A549 treated with RU486 at 1 μM for 4 hours (cell line): Measurements from ENCODE around the gene SCYL1. TPM values are rescaled to one million over a fixed set of nuclear protein-coding genes. Genes with fewer than 3 reads are reported as not detected.

Source experiments
- total RNA-seq: library from RNA; stranded (reverse); fragments of 200-300 nt; extraction: Qiagen RNA extraction; gene quantifications from 5 replicates; pipeline ENCODE4 v1.2.3, GENCODE V29; 2022; ENCODE audit warnings: low read depth

Gene SCYL1
- total RNA-seq = 41.8 to 64.0 TPM (median 60.8 TPM) in 5 replicates

GRCh38 chr11:65524741-65525545, at the start of gene SCYL1:
SCYL1 (plus strand) TSS chr11:65525083; CDS start chr11:65525154, 71 bp downstream.

GRCh38 chr11:65498977-65499712, 25.7 kb upstream of the SCYL1 start, which contains the start of gene MALAT1:
MALAT1 (plus strand) TSS chr11:65499045.

DNA sequence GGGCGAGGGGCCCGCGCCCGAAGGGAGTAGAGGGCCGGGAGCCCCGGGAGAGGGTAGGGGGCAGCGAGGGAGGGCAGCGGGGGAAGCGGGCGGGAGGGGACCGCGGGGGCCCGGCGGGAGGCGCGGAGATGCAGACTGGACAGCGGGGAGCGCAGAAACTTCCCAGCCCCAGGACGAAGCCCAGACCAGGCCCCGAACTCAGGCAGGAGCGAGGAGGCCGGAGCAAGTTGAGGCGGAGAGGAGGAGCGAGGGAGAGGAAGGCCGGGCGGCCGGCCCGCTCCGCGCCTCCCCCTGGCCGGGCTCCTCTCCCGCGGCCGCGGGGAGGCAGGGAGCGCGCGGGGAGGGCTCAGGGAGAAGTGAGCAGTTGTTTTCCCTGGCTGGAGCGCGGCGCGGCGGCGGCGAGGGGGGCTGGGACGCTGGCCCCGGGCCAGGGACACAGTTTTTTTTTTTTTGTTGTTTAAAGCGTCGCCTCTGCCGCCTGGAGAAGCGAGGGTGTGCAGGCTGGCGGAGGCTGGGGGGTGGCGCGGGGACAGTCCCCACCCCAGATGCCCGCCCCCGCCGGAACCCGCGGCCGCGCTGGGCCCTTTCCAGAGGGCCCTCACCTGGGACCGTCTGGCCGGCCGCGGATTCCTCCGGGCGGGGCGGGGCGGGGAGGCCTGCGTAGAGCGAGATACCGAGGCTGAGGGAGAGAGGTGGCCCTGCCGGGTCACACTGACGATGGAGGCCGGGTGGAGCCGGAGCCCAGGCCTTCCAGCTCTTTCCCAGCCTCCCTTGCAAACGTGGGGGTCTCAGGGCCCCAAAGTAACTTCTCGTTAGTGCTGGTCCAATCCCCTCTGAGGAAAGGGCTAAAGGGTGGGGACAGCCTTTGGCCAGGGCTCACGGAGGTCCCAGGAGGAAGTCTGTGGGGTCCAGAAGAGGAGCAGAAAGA, 33.4 kb downstream of the SCYL1 start, which contains the start of gene LTBP3:
TSS of gene LTBP3 (minus strand) at position 358 of the 928 bp plus-strand sequence. CDS start 400 bp downstream, outside the sequence.

DNA sequence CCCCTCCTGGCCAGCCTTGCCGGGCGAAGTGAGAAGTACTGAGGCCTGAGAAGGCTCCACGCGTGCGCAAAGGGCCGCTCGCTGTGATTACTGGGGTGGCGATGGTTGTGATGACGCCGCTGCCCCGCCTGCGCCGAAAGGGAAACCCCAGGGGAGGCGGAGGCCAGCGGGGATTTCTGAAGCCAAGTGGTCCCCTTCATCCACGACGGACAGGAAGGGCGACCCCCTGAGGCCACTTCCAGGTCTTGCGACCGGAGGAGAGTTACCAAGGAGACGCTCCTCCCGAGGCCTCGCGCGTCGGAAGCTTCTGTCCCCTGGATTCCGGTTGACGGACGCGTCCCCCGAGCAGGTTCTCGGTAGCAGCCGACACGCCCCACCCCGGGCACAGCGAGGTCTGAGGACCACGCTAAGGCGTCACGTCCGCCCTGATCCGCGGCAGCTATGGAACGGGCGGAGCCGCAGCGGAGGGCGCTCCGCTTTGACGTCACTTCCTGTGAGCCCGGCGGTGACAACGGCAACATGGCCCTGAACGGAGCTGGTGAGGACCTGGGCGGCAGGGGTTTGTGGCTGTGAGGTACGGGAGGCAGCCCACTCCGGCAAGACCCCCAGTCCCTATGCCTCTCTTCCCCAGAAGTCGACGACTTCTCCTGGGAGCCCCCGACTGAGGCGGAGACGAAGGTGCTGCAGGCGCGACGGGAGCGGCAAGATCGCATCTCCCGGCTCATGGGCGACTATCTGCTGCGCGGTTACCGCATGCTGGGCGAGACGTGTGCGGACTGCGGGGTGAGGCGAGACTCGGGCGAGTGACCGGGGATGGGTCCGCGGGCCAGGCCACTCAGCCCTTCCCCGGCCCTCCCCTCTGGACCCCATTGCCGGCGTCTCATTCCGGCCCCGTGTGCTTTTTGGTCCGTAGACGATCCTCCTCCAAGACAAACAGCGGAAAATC, 45.4 kb downstream of the SCYL1 start, which contains the start of gene ZNRD2:
TSS of gene ZNRD2 (plus strand) at position 505 of the 946 bp plus-strand sequence. CDS start at position 520, 15 bp downstream.

DNA sequence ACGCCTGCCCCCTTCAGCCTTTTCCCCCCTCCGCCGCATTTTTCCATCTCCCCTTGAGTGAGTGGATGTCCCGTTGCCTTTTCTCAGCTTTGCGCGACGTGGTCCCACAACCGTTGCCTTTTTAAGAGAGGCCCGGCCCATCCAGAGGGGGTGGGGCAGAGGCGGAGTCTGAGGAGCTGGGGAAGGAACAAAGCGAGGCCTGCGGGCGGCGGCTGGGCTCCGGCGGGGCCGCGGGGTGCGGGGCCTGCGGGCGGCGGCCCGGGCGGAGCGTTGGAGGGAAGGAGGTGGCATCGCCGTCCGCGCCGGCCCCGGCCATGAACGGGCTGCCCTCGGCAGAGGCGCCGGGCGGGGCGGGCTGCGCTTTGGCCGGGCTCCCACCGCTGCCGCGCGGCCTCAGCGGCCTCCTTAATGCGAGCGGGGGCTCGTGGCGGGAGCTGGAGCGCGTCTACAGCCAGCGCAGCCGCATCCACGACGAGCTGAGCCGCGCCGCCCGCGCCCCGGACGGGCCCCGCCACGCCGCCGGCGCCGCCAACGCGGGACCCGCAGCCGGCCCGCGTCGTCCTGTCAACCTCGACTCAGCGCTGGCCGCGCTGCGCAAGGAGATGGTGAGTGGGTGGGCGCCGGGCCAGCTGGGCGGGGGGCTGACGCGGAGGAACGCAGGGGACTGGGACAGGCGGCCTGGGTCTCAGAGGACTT, 47.6 kb downstream of the SCYL1 start, which contains the start of gene FAM89B:
TSS of gene FAM89B (plus strand) at position 183 of the 696 bp plus-strand sequence. CDS start at position 315, 132 bp downstream.

GRCh38 chr11:65575568-65576231, 50.8 kb downstream of the SCYL1 start, which contains the start of gene EHBP1L1:
EHBP1L1 (plus strand) TSS chr11:65576053; CDS start chr11:65576303, 250 bp downstream.

Other genes with a start within 250 kb of the SCYL1 start
- gene CDC42EP2, start 210.2 kb upstream of the SCYL1 start, total RNA-seq = 12.9 to 17.9 TPM (median 15.8 TPM) in 5 replicates
- 38.9 to 41.1 TPM (median 39.0 TPM) in 5 replicates for gene DPF2, start 191.2 kb upstream of the SCYL1 start, total RNA-seq
- 0.58 to 1.2 TPM (median 0.86 TPM) in 5 replicates for gene TIGD3, start 170.3 kb upstream of the SCYL1 start, total RNA-seq
- 9.8 to 12.9 TPM (median 10.9 TPM) in 5 replicates for gene SLC25A45, start 142.4 kb upstream of the SCYL1 start, total RNA-seq
- gene FRMD8, start 138.4 kb upstream of the SCYL1 start, total RNA-seq = 38.6 to 57.7 TPM (median 48.3 TPM) in 5 replicates
- 119 to 272 TPM (median 214 TPM) in 5 replicates for gene NEAT1, start 102.3 kb upstream of the SCYL1 start, total RNA-seq
- gene MALAT1, start 26.0 kb upstream of the SCYL1 start, total RNA-seq = 26.0 to 79.2 TPM (median 71.5 TPM) in 5 replicates
- 89.5 to 139 TPM (median 115 TPM) in 5 replicates for gene LTBP3, start 33.3 kb downstream of the SCYL1 start, total RNA-seq
- gene ZNRD2, start 45.4 kb downstream of the SCYL1 start, total RNA-seq = 68.9 to 82.1 TPM (median 80.4 TPM) in 5 replicates
- 27.5 to 57.1 TPM (median 48.3 TPM) in 5 replicates for gene FAM89B, start 47.5 kb downstream of the SCYL1 start, total RNA-seq
- gene EHBP1L1, start 51.0 kb downstream of the SCYL1 start, total RNA-seq = 26.8 to 46.1 TPM (median 41.0 TPM) in 5 replicates
- 0.21 to 1.4 TPM (median 0.57 TPM) in 5 replicates for gene KCNK7, start 70.7 kb downstream of the SCYL1 start, total RNA-seq
- 37.5 to 55.8 TPM (median 50.4 TPM) in 5 replicates for gene MAP3K11, start 89.1 kb downstream of the SCYL1 start, total RNA-seq
- 24.0 to 39.4 TPM (median 33.5 TPM) in 5 replicates for gene PCNX3, start 90.7 kb downstream of the SCYL1 start, total RNA-seq
- 9.2 to 21.6 TPM (median 19.1 TPM) in 5 replicates for gene SIPA1, start 113.0 kb downstream of the SCYL1 start, total RNA-seq
- 68.9 to 82.9 TPM (median 82.0 TPM) in 5 replicates for gene RELA, start 137.8 kb downstream of the SCYL1 start, total RNA-seq
- gene KAT5, start 187.2 kb downstream of the SCYL1 start, total RNA-seq = 41.0 to 55.2 TPM (median 52.3 TPM) in 5 replicates
- gene RNASEH2C, start 195.7 kb downstream of the SCYL1 start, total RNA-seq = 29.2 to 51.2 TPM (median 48.8 TPM) in 5 replicates